ENCODE results near the gene EIF3L. TPM values are rescaled to one million over a fixed set of nuclear protein-coding genes. Genes with fewer than 3 reads are reported as not detected.

The EIF3L gene
- total and polyA plus RNA-seq, 2 of the 8 experiments (the other 6 are each of a cell fraction or from before 2014, with no cell fraction given): 639 to 886 TPM

DNA sequence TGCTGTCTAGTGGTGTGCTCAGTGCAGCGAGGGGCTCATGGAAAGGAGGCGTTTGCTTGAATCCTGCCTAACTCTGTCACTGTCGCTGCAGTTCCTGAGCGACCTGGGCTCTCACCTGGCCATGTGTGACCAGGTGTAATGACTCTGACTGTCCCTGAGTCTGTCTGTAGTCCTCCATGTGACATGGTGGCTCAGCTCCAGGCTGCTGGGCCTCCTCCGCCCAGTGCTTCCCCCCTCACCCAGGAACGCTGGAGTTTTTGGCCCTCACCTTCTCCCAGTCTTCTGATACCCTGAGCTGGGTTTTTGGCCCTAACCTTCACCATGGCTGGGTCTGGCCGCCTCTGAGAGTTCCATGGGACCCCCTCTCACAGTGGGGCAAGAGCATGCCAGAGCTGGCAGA is 77.1 kb downstream of the EIF3L start:
- H2BK12ac ChIP-seq (ENCODE audit: low read depth, low read length): no peak overlapping the region
- no peak overlapping the region for H2AK5ac ChIP-seq (ENCODE audit: low read depth, low read length)
- H2BK5ac ChIP-seq (ENCODE audit: low read depth, low read length): no peak overlapping the region
- no peak overlapping the region for H2BK15ac ChIP-seq (ENCODE audit: low read length)
- H3K18ac ChIP-seq (ENCODE audit: extremely low read depth, low read length): no peak overlapping the region
- H3K79me2 ChIP-seq (ENCODE audit: control insufficient read depth in 1 of 2, insufficient read depth in 2 of 2, low read length in 2 of 2): no peaks in the 10 kb centered on the region
- H3K9ac ChIP-seq (replicated peaks in 1 of 4; ENCODE audit: extremely low read depth in 1 of 4, low read depth in 3 of 4, low read length in 3 of 4): no peak overlapping the region
- DNase-seq (ENCODE audit: low read depth in 1 of 2, low spot score in 2 of 2) (no peak), FAIRE-seq (no peak)
- H3K23me2 ChIP-seq (ENCODE audit: low read depth, low read length): no peaks in the 10 kb centered on the region
- H2BK120ac ChIP-seq (replicated peaks; ENCODE audit: low read depth, low read length): no peak overlapping the region
- WGBS, 2 experiments (ENCODE audit: extremely low coverage in 1 of 2, insufficient coverage in 1 of 2, insufficient read length in 1 of 2, insufficient replicate concordance in 2 of 2, low coverage in 1 of 2, low lambda C conversion rate in 2 of 2, missing lambda C conversion rate in 1 of 2): 92% methylated on average over 7 of the region's 7 CpGs; no CpG with 5 or more reads in 1 of the 2 experiments
- H3K56ac ChIP-seq (replicated peaks; ENCODE audit: insufficient read length, low read depth, low read length): no peak overlapping the region
- H3K27ac ChIP-seq (ENCODE audit: low read depth, low read length): no peak overlapping the region
- POLR2A ChIA-PET (ENCODE audit: partially characterized antibody): interaction anchor here (1.0 to 2.6 kb wide), 3 partner anchors 15 to 49 kb away, joined by 3 to 8 read pairs (median 5); partner anchors contain the start of gene MICALL1
- no peak overlapping the region for H3K4me2 ChIP-seq (ENCODE audit: insufficient read depth in 1 of 2, low read depth in 2 of 2, low read length in 2 of 2)
- no peaks in the 10 kb centered on the region for H3K27me3 ChIP-seq (replicated peaks in 1 of 4; ENCODE audit: control insufficient read depth in 3 of 4, extremely low read depth in 1 of 4, insufficient read depth in 3 of 4, low read length in 3 of 4)
- TF ChIP-seq JUND (IDR thresholded peaks at IDR 0.05; ENCODE audit: low read length) (no peak), TCF12 (IDR thresholded peaks at IDR 0.05; ENCODE audit: low read depth, low read length) (no peak)
- H3K23ac ChIP-seq (ENCODE audit: insufficient read length): no peak overlapping the region
- no peak overlapping the region for H4K5ac ChIP-seq (ENCODE audit: insufficient read length, low read depth, low read length)
- no peaks in the 10 kb centered on the region for H3K4me1 ChIP-seq (replicated peaks in 1 of 4; ENCODE audit: control insufficient read depth in 3 of 4, insufficient read depth in 4 of 4, low read length in 3 of 4)
- H3K14ac ChIP-seq (ENCODE audit: insufficient read length): no peak overlapping the region
- H3K4ac ChIP-seq (replicated peaks; ENCODE audit: insufficient read length, low read depth, low read length): no peak overlapping the region
- H3K79me1 ChIP-seq (ENCODE audit: low read depth, low read length): no peaks in the 10 kb centered on the region
- H4K20me1 ChIP-seq (replicated peaks in 1 of 2; ENCODE audit: control insufficient read depth in 1 of 2, insufficient read depth in 2 of 2, low read length in 2 of 2): peaks cover 0 to 4% of the 10 kb centered on the region in 2 experiments
- H3K36me3 ChIP-seq (ENCODE audit: control insufficient read depth in 2 of 4, insufficient read depth in 4 of 4, low read length in 3 of 4): peaks cover 3 to 13% (median 8%) of the 10 kb centered on the region in 4 experiments; a peak in 6 of 8 replicates
- H2BK20ac ChIP-seq (ENCODE audit: low read length): no peak overlapping the region
- CTCF ChIA-PET (ENCODE audit: partially characterized antibody): interaction anchor here (0.9 to 10.4 kb wide), 6 partner anchors 9 to 108 kb away, joined by 3 to 158 read pairs (median 6); partner anchors contain the start of gene MICALL1
- H3K9me3 ChIP-seq (ENCODE audit: insufficient read depth in 2 of 2, low read depth in 1 of 2, low read length in 1 of 2): no peaks in the 10 kb centered on the region
- H2AFZ ChIP-seq (ENCODE audit: low read length): no peak overlapping the region
- H4K91ac ChIP-seq (replicated peaks; ENCODE audit: insufficient read length, low read length): no peak overlapping the region
- H3K4me3 ChIP-seq (ENCODE audit: extremely low read depth in 1 of 4, insufficient read depth in 2 of 4, low read depth in 3 of 4, low read length in 4 of 4): no peak overlapping the region
- no peak overlapping the region for H4K8ac ChIP-seq (ENCODE audit: extremely low read depth, insufficient read depth, low read length)
